Measurements from ENCODE around the gene TMEM14A.
"Not testable (repeated sequence)": the region's sequence is repeated elsewhere in the genome, so short reads cannot be mapped to it uniquely, and the experiment has no call there.

Gene TMEM14A

GRCh38 chr6:52654007-52654406, 16.9 kb upstream of the TMEM14A start:
- DNase-seq (ENCODE audit: low read depth), result no peak
- H3K4me3 ChIP-seq (ENCODE audit: low read depth, low read length), result no peak overlapping the region

GRCh38 chr6:52654592-52654991, 16.3 kb upstream of the TMEM14A start:
- no peak overlapping the region for H3K4me3 ChIP-seq (ENCODE audit: low read depth, low read length)
- DNase-seq (ENCODE audit: low read depth), result no peak

GRCh38 chr6:52655941-52656340, 15.0 kb upstream of the TMEM14A start:
- DNase-seq (ENCODE audit: low read depth); H3K4me3 ChIP-seq (ENCODE audit: low read depth, low read length): not testable (repeated sequence)

GRCh38 chr6:52657870-52658269, 13.0 kb upstream of the TMEM14A start:
- DNase-seq (ENCODE audit: low read depth), result no peak

GRCh38 chr6:52661551-52661950, 9.4 kb upstream of the TMEM14A start:
- no peak for DNase-seq (ENCODE audit: low read depth)
- no peak overlapping the region for H3K4me3 ChIP-seq (ENCODE audit: low read depth, low read length)

More at GRCh38 chr6:52657870-52658269, 13.0 kb upstream of the TMEM14A start:
- no peak overlapping the region for H3K4me3 ChIP-seq (ENCODE audit: low read depth, low read length)

- no peak for DNase-seq (ENCODE audit: low read depth)
Observed at GRCh38 chr6:52662031-52662430, 8.9 kb upstream of the TMEM14A start.

GRCh38 chr6:52663120-52663935, 7.6 kb upstream of the TMEM14A start:
- H3K4me3 ChIP-seq (ENCODE audit: low read depth, low read length), result peak overlapping the region; percentile 75
- DNase-seq (ENCODE audit: low read depth), result peak; percentile 37

More at GRCh38 chr6:52662031-52662430, 8.9 kb upstream of the TMEM14A start:
- H3K4me3 ChIP-seq (ENCODE audit: low read depth, low read length), result no peak overlapping the region

GRCh38 chr6:52663936-52664185, 7.1 kb upstream of the TMEM14A start:
- peak overlapping the region; percentile 75 for H3K4me3 ChIP-seq (ENCODE audit: low read depth, low read length)
- no peak for DNase-seq (ENCODE audit: low read depth)

GRCh38 chr6:52664186-52664990, 6.5 kb upstream of the TMEM14A start:
- peak overlapping the region; percentile 75 for H3K4me3 ChIP-seq (ENCODE audit: low read depth, low read length)
- peak; percentile 85 for DNase-seq (ENCODE audit: low read depth)

GRCh38 chr6:52664991-52665686, 5.8 kb upstream of the TMEM14A start:
- peak overlapping the region; percentile 75 for H3K4me3 ChIP-seq (ENCODE audit: low read depth, low read length)
- no peak for DNase-seq (ENCODE audit: low read depth)

GRCh38 chr6:52666071-52666470, 4.8 kb upstream of the TMEM14A start:
- H3K4me3 ChIP-seq (ENCODE audit: low read depth, low read length), result peak overlapping the region; percentile 75

GRCh38 chr6:52666523-52666922, 4.4 kb upstream of the TMEM14A start:
- peak overlapping the region; percentile 75 for H3K4me3 ChIP-seq (ENCODE audit: low read depth, low read length)
- no peak for DNase-seq (ENCODE audit: low read depth)

More at GRCh38 chr6:52666071-52666470, 4.8 kb upstream of the TMEM14A start:
- no peak for DNase-seq (ENCODE audit: low read depth)

GRCh38 chr6:52667572-52667971, 3.3 kb upstream of the TMEM14A start:
- H3K4me3 ChIP-seq (ENCODE audit: low read depth, low read length), result no peak overlapping the region
- no peak for DNase-seq (ENCODE audit: low read depth)

- H3K4me3 ChIP-seq (ENCODE audit: low read depth, low read length), result peak overlapping the region; percentile 76
- no peak for DNase-seq (ENCODE audit: low read depth)
Observed at GRCh38 chr6:52671676-52672075, 763 bp downstream of the TMEM14A start.

- no peak for DNase-seq (ENCODE audit: low read depth)
- H3K4me3 ChIP-seq (ENCODE audit: low read depth, low read length), result no peak overlapping the region
Observed at GRCh38 chr6:52672412-52673025, 1.6 kb downstream of the TMEM14A start.

GRCh38 chr6:52674666-52675065, 3.8 kb downstream of the TMEM14A start:
- no peak for DNase-seq (ENCODE audit: low read depth)
- no peak overlapping the region for H3K4me3 ChIP-seq (ENCODE audit: low read depth, low read length)

- no peak for DNase-seq (ENCODE audit: low read depth)
Observed at GRCh38 chr6:52675372-52675771, 4.5 kb downstream of the TMEM14A start.

GRCh38 chr6:52676631-52677030, 5.7 kb downstream of the TMEM14A start:
- not testable (repeated sequence) for H3K4me3 ChIP-seq (ENCODE audit: low read depth, low read length); DNase-seq (ENCODE audit: low read depth)

More at GRCh38 chr6:52675372-52675771, 4.5 kb downstream of the TMEM14A start:
- no peak overlapping the region for H3K4me3 ChIP-seq (ENCODE audit: low read depth, low read length)

- no peak overlapping the region for H3K4me3 ChIP-seq (ENCODE audit: low read depth, low read length)
- DNase-seq (ENCODE audit: low read depth), result no peak
Observed at GRCh38 chr6:52681416-52681815, 10.5 kb downstream of the TMEM14A start.

Measured in skeletal muscle cell (primary cell).